IMR-90 (cell line): ENCODE measurements around the gene CHMP4B. TPM values are rescaled to one million over a fixed set of nuclear protein-coding genes. Genes with fewer than 3 reads are reported as not detected.

Experiments
- ATAC-seq: fragments of 200-7000 bp; cut with Tn5 transposase; 2 replicates; pipeline ENCODE4 v1.9.1; 2020; ENCODE audit warnings: low read depth, mild to moderate bottlenecking, moderate library complexity
- BruUV-seq: library from RNA; stranded (reverse); fragments of 400-500 nt; replicated peaks from 2 replicates; lab custom pipeline; 2021; lab: Mats Ljungman, UMichigan
- CTCF ChIA-PET: fragments of 300-600 bp; formaldehyde crosslinking; extraction: SDS; loops from one replicate; lab custom pipeline; 2021; ENCODE audit warnings: antibody characterized with exemption; lab: Yijun Ruan, JAX
- POLR2A ChIA-PET: fragments of 300-600 bp; sonication (Branson Sonifier 250); formaldehyde crosslinking; loops from one replicate; lab custom pipeline; 2022; ENCODE audit warnings: antibody characterized with exemption; ENCODE audit not compliant: unreplicated experiment; lab: Charles Lee
- DNase-seq: peaks from one replicate; pipeline ENCODE4 v3.0.0; 2013
- H2AFZ ChIP-seq: replicated peaks from 2 replicates; pipeline ENCODE3; 2013; ENCODE audit warnings: low read length, mild to moderate bottlenecking; ENCODE audit not compliant: poor library complexity
- H2AK5ac ChIP-seq: 2 replicates; pipeline ENCODE4 v1.6.1; 2013; ENCODE audit warnings: low read depth, low read length, inconsistent platforms
- H2AK9ac ChIP-seq: replicated peaks from 2 replicates; pipeline ENCODE3; 2013; ENCODE audit warnings: mild to moderate bottlenecking, low read depth, low read length, moderate library complexity; ENCODE audit not compliant: poor library complexity
- H2BK120ac ChIP-seq: 2 replicates; pipeline ENCODE4 v1.6.1; 2013; ENCODE audit warnings: low read depth, low read length, inconsistent platforms
- H2BK15ac ChIP-seq: 3 replicates; pipeline ENCODE4 v1.6.1; 2013; ENCODE audit warnings: low read depth, low read length, inconsistent platforms
- H2BK20ac ChIP-seq: 2 replicates; pipeline ENCODE4 v1.6.1; 2013; ENCODE audit warnings: low read depth, mild to moderate bottlenecking, inconsistent platforms, low read length, moderate library complexity
- H2BK5ac ChIP-seq: 2 replicates; pipeline ENCODE4 v1.6.1; 2013; ENCODE audit warnings: mild to moderate bottlenecking, low read depth, low read length, inconsistent platforms; ENCODE audit not compliant: poor library complexity, severe bottlenecking
- H3K14ac ChIP-seq: replicated peaks from 2 replicates; pipeline ENCODE4 v1.6.1; 2013; ENCODE audit warnings: low read depth, low read length, inconsistent platforms
- H3K18ac ChIP-seq: 2 replicates; pipeline ENCODE4 v1.6.1; 2013; ENCODE audit warnings: low read depth, low read length, control low read depth
- H3K23ac ChIP-seq: 2 replicates; pipeline ENCODE4 v1.6.1; 2013; ENCODE audit warnings: low read depth, low read length, inconsistent platforms
- H3K27ac ChIP-seq: 2 replicates; pipeline ENCODE4 v1.5.1; 2013; ENCODE audit warnings: mild to moderate bottlenecking, control low read depth, low read length; ENCODE audit not compliant: insufficient read depth
- H3K27me3 ChIP-seq: 2 replicates; pipeline ENCODE4 v1.6.1; 2013; ENCODE audit warnings: low read length; ENCODE audit not compliant: control insufficient read depth, insufficient read depth
- H3K36me3 ChIP-seq: 2 replicates; pipeline ENCODE4 v1.6.1; 2013; ENCODE audit warnings: low read length, mixed read lengths; ENCODE audit not compliant: control insufficient read depth, insufficient read depth
- H3K4ac ChIP-seq: 2 replicates; pipeline ENCODE4 v1.6.1; 2013; ENCODE audit warnings: low read depth, low read length, inconsistent platforms
- H3K4me1 ChIP-seq: 2 replicates; pipeline ENCODE4 v1.6.1; 2013; ENCODE audit warnings: low read length, mixed read lengths; ENCODE audit not compliant: control insufficient read depth, insufficient read depth
- H3K4me2 ChIP-seq: 2 replicates; pipeline ENCODE4 v1.6.1; 2013; ENCODE audit warnings: low read depth, mild to moderate bottlenecking, control low read depth, low read length, moderate library complexity
- H3K4me3 ChIP-seq: 2 replicates; pipeline ENCODE4 v1.5.1; 2013; ENCODE audit warnings: low read depth, mild to moderate bottlenecking, control low read depth, low read length, moderate library complexity; ENCODE audit not compliant: insufficient read depth
- H3K56ac ChIP-seq: 2 replicates; pipeline ENCODE4 v1.6.1; 2013; ENCODE audit warnings: low read length, inconsistent platforms; ENCODE audit not compliant: insufficient read depth; ENCODE audit errors: extremely low read depth
- H3K79me1 ChIP-seq, 2 experiments: 2 replicates each; pipeline ENCODE4 v1.6.1; 2013; ENCODE audit warnings: low read length in 2 of 2, inconsistent platforms in 1 of 2, low read depth in 1 of 2
- H3K9ac ChIP-seq: 2 replicates; pipeline ENCODE4 v1.6.1; 2013; ENCODE audit warnings: low read depth, low read length, control low read depth
- H3K9me1 ChIP-seq: 2 replicates; pipeline ENCODE4 v1.6.1; 2013; ENCODE audit warnings: low read length, inconsistent platforms; ENCODE audit not compliant: insufficient read depth
- H3K9me3 ChIP-seq: 2 replicates; pipeline ENCODE4 v1.6.1; 2013; ENCODE audit warnings: low read length; ENCODE audit not compliant: control insufficient read depth, insufficient read depth
- H4K20me1 ChIP-seq: 2 replicates; pipeline ENCODE4 v1.6.1; 2013; ENCODE audit warnings: low read length, inconsistent platforms; ENCODE audit not compliant: insufficient read depth
- H4K5ac ChIP-seq: 2 replicates; pipeline ENCODE4 v1.6.1; 2013; ENCODE audit warnings: mild to moderate bottlenecking, low read depth, low read length, control low read depth
- H4K8ac ChIP-seq, 2 experiments: 2 replicates each; pipeline ENCODE4 v1.6.1; 2013; ENCODE audit warnings: low read depth in 2 of 2, low read length in 2 of 2, control low read depth in 1 of 2, inconsistent platforms in 1 of 2
- H4K91ac ChIP-seq: 2 replicates; pipeline ENCODE4 v1.6.1; 2013; ENCODE audit warnings: low read depth, low read length, inconsistent platforms; ENCODE audit not compliant: insufficient read depth
- BHLHE40 ChIP-seq: fragments of 150-350 bp; IDR thresholded peaks from 2 replicates; pipeline ENCODE4 v1.6.1; 2016; ENCODE audit warnings: mild to moderate bottlenecking, low read depth, low read length
- CHD1 ChIP-seq: IDR thresholded peaks from 2 replicates; pipeline ENCODE4 v1.6.1; 2012; ENCODE audit warnings: low read depth, low read length, improper control_type of control experiment
- FOS ChIP-seq: fragments of 150-350 bp; IDR thresholded peaks from 2 replicates; pipeline ENCODE4 v1.6.1; 2016; ENCODE audit warnings: low read depth, low read length
- NFE2L2 ChIP-seq: fragments of 150-350 bp; IDR thresholded peaks from 2 replicates; pipeline ENCODE4 v1.6.1; 2016; ENCODE audit warnings: low read depth, mild to moderate bottlenecking, low read length
- POLR2A ChIP-seq: IDR thresholded peaks from 2 replicates; pipeline ENCODE4 v1.6.1; 2012; ENCODE audit warnings: mild to moderate bottlenecking, low read depth, low read length
- RAD21 ChIP-seq: IDR thresholded peaks from 2 replicates; pipeline ENCODE4 v1.6.1; 2012; ENCODE audit warnings: low read length, improper control_type of control experiment
- RFX5 ChIP-seq: IDR thresholded peaks from 2 replicates; pipeline ENCODE4 v1.8.0; 2012; ENCODE audit warnings: low read depth, mild to moderate bottlenecking, low read length, moderate library complexity
- WGBS, 2 experiments: methylation state at CpG; one replicate each; pipeline versions ENCODE4 v1.1.5 to v1.1.7; 2013; ENCODE audit warnings: missing lambda C conversion rate in 2 of 2; ENCODE audit not compliant: insufficient read length in 1 of 2; ENCODE audit errors: extremely low coverage in 2 of 2; 5-methylcytosine and 5-hydroxymethylcytosine counted together
- dilution Hi-C: fragments of 300-500 bp; cut with HindIII; formaldehyde crosslinking; loops from one replicate; pipeline ENCODE4 v1.14.3; 2018; ENCODE audit warnings: low sequenced_read_pairs; ENCODE audit not compliant: unreplicated experiment
- in situ Hi-C: fragments of 300-500 bp; cut with MboI; formaldehyde crosslinking; loops from 3 replicates; pipeline ENCODE4 v1.14.3; 2019; ENCODE audit warnings: low sequenced_read_pairs, inconsistent platforms, mixed read lengths
- intact Hi-C: fragments of 100-400 bp; cut with micrococcal nuclease; formaldehyde crosslinking; loops from 2 replicates; pipeline ENCODE4 v1.10.0; 2022
- polyA plus RNA-seq, 3 experiments: library from polyadenylated mRNA; depleted of rRNA; stranded (reverse); fragments of >200 nt; gene quantifications; 2 replicates each; pipeline ENCODE4 v1.2.3, GENCODE V29; 2012; ENCODE audit warnings: low replicate concordance in 1 of 3
- total RNA-seq: library from RNA; depleted of rRNA; stranded (reverse); fragments of >200 nt; gene quantifications from 2 replicates; pipeline ENCODE4 v1.2.3, GENCODE V29; 2012
- TF ChIP-seq, protein P1 (sequence below): fragments of 150-350 bp; IDR thresholded peaks from 2 replicates; pipeline ENCODE4 v1.6.1; 2017; ENCODE audit warnings: mild to moderate bottlenecking, antibody characterized with exemption, low read length, low read depth
- TF ChIP-seq, protein P2 (sequence below): fragments of 150-350 bp; IDR thresholded peaks from 2 replicates; pipeline ENCODE4 v1.6.1; 2016; ENCODE audit warnings: low read depth, mild to moderate bottlenecking, low read length, moderate library complexity, borderline replicate concordance
- TF ChIP-seq, protein P3 (sequence below): conservative IDR thresholded peaks from 2 replicates; pipeline ENCODE4 v1.5.1; 2012; ENCODE audit warnings: mild to moderate bottlenecking, low read depth, low read length, improper control_type of control experiment

CHMP4B gene
- total and polyA plus RNA-seq, 2 of the 4 experiments (the other 2 are of a cell fraction): 30.3 to 94.8 TPM

- TF ChIP-seq, protein P1, sequence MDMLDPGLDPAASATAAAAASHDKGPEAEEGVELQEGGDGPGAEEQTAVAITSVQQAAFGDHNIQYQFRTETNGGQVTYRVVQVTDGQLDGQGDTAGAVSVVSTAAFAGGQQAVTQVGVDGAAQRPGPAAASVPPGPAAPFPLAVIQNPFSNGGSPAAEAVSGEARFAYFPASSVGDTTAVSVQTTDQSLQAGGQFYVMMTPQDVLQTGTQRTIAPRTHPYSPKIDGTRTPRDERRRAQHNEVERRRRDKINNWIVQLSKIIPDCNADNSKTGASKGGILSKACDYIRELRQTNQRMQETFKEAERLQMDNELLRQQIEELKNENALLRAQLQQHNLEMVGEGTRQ: no peak
- TF ChIP-seq BHLHE40: no peak
- TF ChIP-seq RFX5: no peak
- no peak for TF ChIP-seq CHD1
- TF ChIP-seq RAD21: no peak
- TF ChIP-seq, protein P2, sequence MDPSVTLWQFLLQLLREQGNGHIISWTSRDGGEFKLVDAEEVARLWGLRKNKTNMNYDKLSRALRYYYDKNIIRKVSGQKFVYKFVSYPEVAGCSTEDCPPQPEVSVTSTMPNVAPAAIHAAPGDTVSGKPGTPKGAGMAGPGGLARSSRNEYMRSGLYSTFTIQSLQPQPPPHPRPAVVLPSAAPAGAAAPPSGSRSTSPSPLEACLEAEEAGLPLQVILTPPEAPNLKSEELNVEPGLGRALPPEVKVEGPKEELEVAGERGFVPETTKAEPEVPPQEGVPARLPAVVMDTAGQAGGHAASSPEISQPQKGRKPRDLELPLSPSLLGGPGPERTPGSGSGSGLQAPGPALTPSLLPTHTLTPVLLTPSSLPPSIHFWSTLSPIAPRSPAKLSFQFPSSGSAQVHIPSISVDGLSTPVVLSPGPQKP: no peak
- TF ChIP-seq FOS: no peak
- TF ChIP-seq NFE2L2: no peak
- TF ChIP-seq POLR2A: no peak
- TF ChIP-seq, protein P3, sequence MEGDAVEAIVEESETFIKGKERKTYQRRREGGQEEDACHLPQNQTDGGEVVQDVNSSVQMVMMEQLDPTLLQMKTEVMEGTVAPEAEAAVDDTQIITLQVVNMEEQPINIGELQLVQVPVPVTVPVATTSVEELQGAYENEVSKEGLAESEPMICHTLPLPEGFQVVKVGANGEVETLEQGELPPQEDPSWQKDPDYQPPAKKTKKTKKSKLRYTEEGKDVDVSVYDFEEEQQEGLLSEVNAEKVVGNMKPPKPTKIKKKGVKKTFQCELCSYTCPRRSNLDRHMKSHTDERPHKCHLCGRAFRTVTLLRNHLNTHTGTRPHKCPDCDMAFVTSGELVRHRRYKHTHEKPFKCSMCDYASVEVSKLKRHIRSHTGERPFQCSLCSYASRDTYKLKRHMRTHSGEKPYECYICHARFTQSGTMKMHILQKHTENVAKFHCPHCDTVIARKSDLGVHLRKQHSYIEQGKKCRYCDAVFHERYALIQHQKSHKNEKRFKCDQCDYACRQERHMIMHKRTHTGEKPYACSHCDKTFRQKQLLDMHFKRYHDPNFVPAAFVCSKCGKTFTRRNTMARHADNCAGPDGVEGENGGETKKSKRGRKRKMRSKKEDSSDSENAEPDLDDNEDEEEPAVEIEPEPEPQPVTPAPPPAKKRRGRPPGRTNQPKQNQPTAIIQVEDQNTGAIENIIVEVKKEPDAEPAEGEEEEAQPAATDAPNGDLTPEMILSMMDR: no peak
- dilution Hi-C loops (no loop called here), intact Hi-C loops (no loop called here)
These were observed 18.5 kb downstream of the CHMP4B start for GRCh38 chr20:33829636-33830035.

More at GRCh38 chr20:33829636-33830035, 18.5 kb downstream of the CHMP4B start:
- Histone ChIP-seq H2AFZ (no peak overlapping the region), H3K79me1 (peaks cover 65 to 93% of the 10 kb centered on the region in 2 experiments), H3K56ac (no peak overlapping the region), H3K9ac (no peak overlapping the region), H3K4me3 (no peak overlapping the region), H3K9me1 (peaks cover 56% of the 10 kb centered on the region), H4K20me1 (peaks cover 96% of the 10 kb centered on the region), H2BK15ac (no peak overlapping the region; the same call in 2 of the 3 replicates), H3K23ac (no peak overlapping the region), H3K14ac (peak overlapping the region; percentile 43; the same call in 1 of the 2 replicates), H3K4me2 (no peak overlapping the region; the same call in 1 of the 2 replicates), H4K5ac (no peak overlapping the region), H3K4ac (no peak overlapping the region), H3K27ac (no peak overlapping the region; the same call in 1 of the 2 replicates), H3K27me3 (no peaks in the 10 kb centered on the region), H3K36me3 (no peaks in the 10 kb centered on the region), H2BK5ac (no peak overlapping the region), H3K9me3 (no peaks in the 10 kb centered on the region), H3K18ac (no peak overlapping the region; the same call in 1 of the 2 replicates), H2BK120ac (no peak overlapping the region), H2BK20ac (no peak overlapping the region), H4K91ac (no peak overlapping the region), H2AK9ac (no peak overlapping the region), H4K8ac (no peak overlapping the region), H3K4me1 (peaks cover 30% of the 10 kb centered on the region), H2AK5ac (peak overlapping the region; percentile 68; the same call in 1 of the 2 replicates)
- ChIA-PET CTCF (no interaction called here), POLR2A (no interaction called here)
- DNase-seq: no peak
- no CpG with 5 or more reads among the region's 3 CpGs for WGBS, 2 experiments
- no TSS peak for BruUV-seq
- in situ Hi-C loops: no loop called here
- ATAC-seq: no peak
